Suppressor macrophage treated with lipopolysaccharide for 1 hour (primary cell): ENCODE data around the gene CSF1R.

Experiments used
- DNase-seq, 3 donors: peaks; one replicate each; pipeline ENCODE4 v3.0.0-alpha.2; 2020 to 2022

CSF1R gene

DNA sequence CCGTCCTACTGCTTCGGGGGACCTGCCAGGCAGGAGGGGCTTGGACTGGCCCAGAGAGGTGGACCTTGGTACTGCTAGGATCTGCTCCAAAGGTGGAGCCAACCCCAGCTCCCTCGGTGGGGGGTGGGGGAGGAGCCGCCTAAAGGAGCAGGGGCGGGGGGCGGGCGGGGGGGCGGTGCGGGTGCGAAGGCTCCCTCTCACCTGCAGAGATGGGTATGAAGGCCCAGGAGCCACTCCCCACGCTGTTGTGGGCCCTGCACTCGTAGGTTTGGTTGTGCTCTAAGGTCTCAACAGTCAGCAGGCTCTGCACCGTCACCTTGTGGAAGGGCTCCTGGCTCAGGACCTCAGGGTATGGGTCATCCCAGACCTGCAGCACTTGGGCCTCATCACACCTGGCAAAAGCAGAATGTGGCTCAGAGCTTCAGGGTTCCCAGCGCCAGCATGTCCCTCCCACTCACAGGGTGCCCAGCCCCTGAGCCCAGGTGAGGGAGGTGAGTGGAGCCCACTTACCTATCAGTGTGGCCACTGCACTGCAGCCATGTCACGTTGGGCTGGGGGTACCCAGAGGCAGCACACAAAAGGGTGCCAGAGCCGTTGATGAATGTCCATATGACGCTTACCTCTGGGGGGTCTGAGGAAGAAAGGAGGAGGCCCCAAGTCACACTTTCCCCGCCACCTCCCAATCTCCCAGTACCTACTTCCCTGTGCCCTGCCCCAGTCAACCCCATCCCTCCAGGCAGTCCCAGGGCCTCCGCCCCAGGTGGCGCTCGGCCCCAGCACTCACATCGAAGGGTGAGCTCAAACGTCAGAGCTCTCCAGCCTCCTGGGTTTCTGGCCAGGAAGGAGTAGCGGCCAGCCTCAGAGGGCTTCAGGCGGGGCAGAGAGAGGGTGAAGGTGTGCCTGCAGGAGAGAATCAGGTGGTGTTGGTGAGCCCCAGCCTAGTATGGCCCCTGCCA is 16.4 kb downstream of the CSF1R start:
- no peak for DNase-seq

DNA sequence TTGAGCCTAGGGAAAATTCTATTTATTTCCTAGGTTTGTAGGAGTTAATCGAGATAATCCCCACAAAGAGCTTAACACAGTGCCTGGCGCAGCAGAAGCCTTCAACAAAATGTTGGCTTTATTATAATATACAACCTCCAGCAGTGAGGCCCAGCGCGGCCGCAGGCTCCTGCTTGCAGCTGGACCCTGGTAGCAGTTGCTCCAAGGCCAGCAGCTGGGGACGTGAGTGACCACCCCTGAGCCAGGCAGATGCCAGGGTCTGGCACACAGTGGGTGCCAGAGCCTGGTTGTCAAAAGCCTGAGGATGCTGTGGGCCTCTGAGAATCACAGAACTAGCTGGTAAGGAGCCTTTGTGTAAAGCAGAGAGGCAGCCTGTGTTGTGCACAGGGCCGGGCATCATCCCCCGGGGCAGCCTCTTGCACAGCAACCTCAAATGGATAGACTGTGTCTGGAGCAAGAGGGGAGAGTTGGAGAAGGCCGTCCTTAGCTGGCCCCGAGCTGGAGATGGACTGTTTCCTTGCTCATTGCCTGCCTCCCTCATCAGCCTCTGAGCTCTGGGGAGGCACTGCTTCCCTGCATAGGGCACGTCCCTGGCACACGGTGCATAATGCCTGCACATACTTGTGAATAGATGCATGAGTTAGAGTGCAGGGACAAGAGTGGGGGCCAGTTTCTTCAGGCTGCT is 17.3 kb downstream of the CSF1R start:
- DNase-seq = no peak

DNA sequence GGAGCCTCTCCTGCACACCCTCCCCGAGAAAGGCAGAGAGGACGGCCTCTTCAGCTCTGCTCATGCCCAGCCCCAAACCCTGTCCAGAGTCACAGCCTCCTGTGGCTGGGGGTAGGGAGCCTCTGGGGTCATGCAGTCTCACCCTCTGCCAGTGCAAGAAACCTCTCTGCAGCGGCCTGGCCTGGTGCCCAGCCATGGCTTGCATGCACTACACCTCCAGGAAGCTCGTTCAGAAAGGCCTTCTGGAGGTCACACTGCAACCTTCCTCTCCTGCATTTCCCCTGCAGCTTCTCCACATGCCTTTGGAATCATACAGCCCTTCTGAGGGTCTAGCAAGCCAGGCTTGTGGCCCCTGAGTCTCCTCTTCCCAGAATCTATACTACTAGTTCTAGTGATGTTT is 17.9 kb downstream of the CSF1R start:
- DNase-seq = no peak

DNA sequence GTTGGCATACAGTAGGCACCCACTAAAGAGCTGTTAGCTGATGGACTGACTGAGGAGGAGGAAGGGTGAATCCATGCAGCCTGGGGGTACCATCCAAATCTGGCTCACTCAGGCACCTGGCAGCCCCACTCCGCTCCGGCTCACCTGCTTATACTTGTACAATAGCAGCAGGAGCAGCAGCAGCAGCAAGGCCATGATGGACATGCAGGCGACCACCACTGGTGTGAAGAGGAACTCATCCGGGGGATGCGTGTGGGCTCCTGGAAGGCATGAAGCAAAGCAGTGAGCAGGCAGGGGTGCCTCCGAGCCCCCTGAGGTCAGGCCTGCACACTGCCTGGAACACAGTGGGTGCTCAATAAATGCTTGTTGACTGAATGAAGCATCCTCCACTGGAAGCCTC is 18.3 kb downstream of the CSF1R start:
- no peak for DNase-seq

DNA sequence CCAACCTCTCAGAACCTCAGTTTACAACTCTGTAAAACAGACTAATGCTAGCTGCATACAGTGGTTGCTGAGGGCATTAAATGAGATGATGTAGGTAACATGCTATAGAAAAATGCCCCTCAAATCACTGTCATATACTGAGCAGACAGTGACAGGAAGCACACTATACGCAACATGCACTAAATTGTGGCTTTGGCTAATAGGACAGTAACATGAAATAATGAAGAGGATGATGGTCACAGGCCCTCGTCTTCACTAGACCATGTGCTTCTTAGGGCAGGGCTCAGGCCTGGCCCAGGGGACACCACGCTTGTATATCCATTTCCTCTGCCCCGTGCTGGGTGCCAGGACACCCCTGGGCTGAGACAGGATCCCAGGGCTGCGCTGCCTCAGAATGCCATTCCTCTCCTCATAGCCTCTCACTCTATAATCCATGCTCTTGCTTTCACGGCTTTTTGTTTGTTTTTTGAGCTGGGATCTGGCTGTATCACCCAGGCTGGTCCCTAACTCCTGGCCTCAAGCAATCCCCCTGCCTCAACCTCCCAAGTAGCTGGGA is 18.9 kb downstream of the CSF1R start:
- no peak for DNase-seq

DNA sequence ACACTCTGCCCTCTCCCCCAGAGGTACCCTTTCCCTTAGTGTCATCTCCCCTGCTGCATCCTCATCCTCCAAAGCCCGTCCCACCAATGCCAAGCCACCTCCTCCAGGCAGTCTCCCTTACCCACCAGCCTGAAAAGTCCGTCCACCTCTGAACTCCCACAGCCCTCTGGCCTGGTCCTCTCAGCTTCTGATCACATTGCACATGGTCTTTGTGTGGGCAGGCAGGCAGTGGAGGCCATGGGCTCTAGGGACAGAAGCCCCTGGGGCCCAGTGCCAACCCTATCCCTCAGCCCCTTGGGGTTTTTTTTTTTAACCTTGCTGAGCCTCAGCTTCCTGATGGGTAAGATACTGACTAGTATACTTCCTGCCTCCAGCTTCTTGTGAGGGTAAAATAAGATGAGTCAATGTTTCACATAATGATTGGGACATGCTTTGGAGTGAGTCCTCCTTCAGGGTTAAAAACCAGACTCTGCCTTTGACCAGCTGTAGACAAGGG is 19.4 kb downstream of the CSF1R start:
- peak; percentile 63 to 89 (median 84) for DNase-seq

DNA sequence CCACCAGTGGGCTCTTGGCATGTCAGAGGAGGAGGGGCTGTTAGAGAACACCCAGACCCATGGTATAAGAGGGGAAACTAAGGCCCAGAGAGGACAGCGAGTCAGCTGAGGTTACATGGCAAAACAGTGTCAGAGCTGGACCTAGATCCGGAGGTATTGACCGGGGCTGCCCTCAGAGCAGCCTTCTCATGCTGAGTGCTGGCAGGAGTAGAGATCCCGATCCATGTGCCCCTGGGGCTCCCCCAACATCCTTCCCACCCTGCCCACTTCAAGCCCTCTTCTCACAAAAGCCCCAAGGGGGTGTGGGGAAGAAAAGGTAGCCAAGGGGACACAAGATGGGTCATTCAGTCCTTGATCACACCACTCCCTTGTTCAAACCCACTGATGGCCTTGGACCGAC is 19.9 kb downstream of the CSF1R start:
- no peak for DNase-seq

DNA sequence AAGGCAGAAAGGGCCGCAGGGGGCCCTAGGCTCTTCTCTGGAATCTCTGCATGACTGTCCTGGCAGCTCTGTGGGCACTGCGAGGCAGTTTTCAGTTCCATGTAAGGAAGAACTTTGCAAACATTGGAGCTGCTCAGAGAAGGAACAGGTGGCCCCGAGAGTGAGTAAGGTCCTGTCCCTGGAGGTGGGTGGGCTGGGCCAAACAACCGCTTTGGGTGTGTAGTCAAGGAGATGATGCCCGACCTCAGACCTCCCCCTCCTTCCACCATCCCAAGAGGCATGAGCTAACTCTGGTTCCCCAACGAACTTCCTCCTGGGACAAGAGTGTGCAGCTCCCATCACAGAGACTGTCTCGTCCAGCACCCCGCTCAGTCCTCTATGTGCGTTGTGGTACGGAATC is 20.5 kb downstream of the CSF1R start:
- DNase-seq = peak; percentile 89 to 93 (median 91)

DNA sequence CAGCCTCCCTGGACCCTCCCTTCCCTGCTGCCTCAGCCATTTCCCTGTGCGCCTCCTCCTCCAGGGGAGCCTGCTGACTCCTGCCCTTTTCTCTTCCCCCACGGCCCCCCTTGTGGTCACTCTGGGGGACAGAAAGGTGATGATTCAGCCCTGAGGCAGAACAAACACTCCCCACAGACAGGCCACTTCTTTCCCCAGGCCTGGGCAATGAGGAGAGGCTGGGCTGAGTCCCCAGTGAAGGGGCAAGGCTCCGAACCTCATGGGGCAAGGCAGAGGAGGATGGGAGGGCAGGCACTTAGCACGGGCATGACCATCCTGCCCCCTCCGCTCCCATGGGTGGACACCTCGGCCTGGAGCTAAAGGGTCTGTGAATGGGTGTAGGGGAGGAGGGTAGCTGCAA is 21.0 kb downstream of the CSF1R start:
- peak; percentile 70 to 75 (median 73) for DNase-seq

DNA sequence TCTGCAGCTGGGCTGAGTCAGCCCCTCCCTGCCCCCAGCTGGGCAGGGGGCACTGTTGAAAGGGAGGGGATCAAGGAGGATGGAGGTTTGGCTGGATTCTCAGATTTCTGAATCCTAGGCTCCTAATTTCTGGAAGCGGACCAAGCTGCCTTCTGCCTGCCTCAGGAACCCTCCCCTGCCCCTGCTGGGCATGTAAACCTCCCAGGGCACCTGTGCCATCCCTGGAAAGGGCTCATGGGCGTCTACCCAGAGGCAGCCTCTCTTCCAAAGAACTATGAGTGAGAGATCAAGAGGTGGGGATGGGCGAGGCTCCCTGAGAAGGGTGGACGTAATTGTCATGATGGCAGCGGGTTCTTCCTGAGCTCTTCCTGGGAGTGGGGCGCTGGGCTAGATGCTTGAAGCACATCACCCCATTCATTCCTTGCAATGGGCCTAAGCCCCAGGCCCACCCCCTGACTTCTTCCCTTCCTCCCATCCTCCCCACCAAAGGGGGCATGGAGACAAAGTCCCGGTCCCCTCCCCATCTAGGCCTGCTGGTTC is 21.6 kb downstream of the CSF1R start:
- DNase-seq = no peak

DNA sequence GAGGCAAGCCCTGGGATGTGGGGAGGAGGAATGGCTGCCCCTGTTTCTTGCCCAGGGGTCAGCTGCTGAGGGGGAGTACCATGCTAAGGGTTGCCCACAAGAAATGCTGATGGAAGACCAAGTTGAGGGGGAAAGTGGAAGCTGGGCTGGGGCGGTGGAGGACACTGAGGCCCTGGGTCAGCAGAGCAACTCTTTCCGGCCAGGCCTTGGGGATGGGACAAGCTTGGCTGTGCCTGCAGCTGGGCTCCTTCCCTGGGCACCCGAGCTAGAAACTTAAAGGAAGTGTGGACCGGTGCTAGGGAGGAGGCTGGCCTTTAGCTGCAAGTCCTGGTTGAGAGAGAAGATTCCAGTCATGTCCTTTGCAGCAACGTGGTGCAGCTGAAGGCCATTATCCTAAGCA is 22.7 kb downstream of the CSF1R start:
- no peak for DNase-seq

DNA sequence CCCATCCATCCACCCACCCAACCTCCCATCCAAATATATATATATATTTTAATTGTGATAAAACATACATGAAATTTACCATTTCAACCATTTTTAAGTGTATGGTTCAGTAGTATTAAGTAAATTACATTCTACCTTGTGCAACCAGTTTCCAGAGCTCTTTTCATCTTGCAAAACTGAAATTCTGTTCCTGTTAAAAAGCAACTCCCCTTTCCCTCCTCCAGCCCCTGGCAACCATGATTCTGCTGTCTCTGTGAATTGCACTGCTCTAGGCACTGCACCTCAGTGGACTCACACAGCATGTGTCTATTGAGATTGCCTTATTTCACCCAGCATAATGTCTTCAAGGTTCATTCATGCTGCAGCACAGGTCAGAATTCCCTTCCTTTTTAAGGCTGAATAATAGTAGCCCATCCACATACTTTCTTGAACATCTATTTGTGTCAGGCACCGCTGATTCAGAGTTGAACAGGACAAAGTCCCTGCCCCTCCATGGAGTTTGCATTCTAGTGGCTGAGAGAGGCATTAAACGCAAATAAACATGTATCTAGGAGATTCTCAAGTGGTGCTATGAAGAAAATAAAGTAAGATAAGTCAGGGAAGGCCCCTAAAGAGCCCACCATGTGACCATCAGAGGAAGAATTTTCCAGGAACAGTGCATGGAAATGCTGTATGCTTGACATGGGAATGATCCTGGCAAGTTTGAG is 24.0 kb downstream of the CSF1R start:
- no peak for DNase-seq

DNA sequence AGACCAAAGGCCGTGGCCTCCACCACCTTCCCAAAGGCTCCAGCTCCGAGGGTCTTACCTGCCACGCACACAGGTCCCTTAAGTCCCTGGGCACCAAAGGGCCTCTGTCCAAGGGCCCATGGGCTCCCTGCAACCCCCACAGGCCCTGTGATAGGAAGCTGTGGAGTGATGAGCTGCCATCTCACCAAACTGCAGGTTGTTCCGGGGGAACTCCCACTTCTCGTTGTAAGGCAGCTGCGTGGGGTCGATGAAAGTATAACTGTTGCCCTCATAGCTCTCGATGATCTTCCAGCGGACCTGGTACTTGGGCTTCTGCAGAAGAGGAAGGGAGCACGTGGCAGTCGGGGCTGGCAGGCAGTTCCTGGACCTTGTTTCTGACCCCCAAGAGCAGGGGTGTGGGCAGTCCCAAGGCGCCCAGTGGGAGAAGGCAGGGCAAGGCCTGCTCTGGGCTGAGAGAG is 24.8 kb downstream of the CSF1R start:
- DNase-seq = no peak

DNA sequence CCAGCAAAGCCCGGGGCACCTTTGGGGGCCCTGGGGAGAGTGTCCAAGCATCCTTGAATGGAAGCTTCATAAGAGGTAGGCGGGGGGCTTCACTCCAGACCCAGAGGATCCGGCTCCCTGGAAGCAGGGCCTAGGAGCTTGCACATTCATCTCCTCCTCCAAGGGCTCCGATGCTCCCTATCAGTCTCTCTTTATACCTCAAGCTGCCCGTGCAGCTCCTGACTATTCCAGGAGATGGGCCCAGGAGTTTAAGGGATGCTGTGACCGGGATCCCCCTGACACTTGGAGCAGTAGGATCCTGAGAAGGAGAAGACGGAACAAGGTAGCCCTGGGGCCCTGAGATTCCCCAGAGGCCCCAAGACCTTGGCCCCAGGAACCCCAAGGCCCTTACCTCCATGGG is 25.9 kb downstream of the CSF1R start:
- DNase-seq = no peak

DNA sequence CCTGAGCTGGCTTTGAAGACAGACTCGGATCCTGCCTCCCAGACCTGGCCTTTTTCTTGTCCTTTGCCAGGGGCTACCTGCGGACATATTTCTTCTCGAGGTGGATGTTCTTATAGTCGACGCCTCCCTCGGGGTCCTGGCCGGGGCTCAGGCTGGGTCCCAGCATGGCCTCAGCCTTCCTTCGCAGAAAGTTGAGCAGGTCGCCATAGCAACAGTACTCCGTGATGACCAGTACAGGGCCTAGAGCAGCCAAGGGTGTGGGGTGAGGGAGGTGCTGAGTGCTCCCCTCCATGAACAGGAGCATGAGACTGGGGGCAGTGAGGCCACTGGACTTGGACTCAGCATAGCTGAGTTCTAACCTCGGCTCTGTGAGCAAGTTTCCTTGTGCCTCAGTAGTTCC is 26.7 kb downstream of the CSF1R start:
- DNase-seq = no peak

DNA sequence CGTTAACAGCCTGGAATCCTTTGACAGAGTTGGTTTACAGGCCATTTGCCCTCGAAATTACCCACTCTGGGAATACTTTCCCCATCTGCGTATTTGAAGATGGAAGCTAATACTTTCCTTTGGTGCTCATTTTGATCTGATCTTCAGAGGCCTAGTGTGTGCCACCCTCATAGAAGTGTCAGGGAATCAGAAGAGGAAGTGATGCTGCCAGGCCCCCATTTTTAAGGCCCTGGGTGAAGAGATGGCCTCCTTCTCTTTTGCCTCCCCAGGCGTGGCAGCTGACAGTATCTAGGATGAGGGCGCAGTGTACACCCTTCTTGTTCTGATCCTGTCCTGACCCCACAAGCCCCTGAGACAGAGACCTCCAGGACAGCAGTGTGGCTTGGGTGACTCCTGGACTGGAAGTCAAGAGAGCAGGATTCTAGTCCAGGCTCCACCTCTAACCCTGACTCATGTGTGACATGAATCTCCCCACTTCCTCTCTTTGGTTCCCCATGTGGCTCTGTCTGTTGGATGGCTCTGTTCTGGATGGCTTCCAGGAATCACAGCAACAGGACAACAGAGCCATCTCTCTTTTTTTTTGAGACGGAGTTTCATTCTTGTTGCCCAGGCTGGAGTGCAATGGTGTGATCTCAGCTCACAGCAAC is 27.8 kb downstream of the CSF1R start:
- DNase-seq = peak; percentile 90 to 94 (median 91)

DNA sequence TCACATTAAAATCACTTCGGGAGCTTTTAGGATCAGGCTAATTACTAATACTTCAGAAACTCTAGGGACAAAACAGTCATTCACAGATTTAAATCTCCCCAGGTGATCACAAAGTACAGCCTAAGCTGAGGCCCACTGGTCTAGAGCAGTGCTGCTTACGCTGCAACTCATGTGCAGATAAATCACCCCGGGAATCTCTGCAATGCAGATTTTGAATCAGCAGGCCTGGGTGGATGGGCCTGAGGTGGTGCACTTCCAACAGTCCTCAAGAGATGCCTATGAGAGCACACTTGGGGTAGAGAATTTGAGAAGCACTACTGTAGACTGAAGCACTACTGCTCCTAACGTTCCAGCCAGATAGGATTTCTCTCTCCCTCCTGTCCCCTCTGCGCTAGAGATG is 28.4 kb downstream of the CSF1R start:
- DNase-seq = no peak

DNA sequence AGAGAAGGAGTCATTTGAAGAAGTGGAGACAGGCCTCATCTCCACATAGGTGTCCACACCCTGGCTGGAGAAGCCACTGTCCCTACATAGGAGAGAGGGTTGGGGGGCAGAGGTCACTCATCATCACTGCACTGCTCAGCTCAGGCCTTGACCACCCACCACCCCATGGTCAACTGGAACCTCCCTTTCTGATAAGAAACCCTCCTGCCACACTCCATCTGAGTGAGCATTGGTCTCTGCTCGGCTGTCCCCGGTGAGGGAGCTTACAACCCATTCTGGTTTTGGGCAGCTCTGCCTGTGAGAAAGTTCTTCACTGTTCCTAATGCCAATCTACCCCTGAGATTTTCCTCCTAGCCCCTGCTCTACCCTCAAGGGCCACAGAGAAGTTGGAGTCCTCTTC is 28.8 kb downstream of the CSF1R start:
- DNase-seq = no peak

DNA sequence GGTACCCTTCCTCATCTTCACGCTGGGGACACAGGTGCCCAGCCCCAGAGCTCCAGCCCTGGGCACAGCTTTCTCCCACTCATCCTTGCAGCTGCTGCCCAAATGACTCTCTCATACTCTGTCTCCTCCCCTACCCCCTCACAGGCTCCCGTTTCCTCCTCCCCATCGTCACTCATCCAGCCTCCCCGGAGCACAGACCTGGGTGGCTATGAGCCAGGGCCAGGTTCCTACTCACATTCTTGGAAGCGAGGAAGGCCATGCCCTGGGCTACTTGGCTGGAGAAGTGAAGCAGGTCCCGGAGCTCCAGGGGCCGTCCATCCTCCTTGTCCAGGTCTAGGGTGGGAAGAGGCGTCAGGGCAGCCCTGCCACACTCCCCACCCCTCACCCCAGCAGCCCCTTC is 29.3 kb downstream of the CSF1R start:
- no peak for DNase-seq

DNA sequence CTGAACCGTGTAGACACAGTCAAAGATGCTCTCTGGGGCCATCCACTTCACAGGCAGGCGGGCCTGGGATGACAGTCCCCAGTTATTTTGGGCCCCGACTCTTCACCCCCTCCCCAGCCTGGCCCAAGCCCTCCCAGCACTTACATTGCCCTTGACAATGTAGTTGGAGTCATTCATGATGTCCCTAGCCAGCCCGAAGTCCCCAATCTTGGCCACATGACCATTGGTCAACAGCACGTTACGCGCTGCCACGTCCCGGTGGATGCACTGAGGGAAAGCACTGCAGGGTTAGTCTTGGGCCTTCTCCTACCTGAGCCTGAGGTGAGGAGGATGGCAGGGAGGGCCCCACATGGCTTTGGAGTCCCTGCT is 30.3 kb downstream of the CSF1R start:
- no peak for DNase-seq

DNA sequence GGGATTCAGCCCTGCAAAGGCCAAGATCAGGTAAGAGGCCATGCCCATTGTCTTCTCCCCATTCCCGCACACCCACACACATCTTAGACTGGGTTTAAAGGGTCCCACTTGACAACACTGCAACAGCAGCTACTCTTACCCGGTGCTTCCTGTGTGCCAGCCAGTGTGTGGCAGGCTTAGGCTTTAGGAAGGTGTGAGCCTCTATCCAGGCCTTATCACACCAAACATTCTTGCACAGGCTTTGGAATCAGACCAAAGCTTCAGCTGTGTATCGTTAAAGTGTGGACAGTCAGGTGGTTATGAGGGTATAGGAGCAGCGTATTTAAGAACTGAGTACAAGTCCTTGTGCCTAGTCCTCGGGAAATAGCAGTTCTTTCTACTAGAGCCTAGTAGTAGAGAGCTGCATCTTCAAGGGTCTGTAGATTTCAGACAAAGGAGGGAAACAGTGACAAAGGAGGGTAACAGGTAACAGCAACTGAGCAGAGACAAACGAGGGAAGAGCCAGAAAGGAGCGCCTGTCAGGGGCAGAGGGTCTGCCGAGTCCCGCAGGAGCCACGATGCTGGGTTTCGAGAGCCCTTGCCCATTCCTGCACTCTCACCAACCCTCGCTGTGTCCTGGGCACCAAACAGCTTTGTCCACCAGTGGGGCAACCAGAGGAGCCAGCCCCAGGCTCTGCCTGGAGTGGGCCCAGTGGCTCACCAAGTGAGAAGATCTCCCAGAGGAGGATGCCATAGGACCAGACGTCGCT is 30.9 kb downstream of the CSF1R start:
- DNase-seq = no peak

DNA sequence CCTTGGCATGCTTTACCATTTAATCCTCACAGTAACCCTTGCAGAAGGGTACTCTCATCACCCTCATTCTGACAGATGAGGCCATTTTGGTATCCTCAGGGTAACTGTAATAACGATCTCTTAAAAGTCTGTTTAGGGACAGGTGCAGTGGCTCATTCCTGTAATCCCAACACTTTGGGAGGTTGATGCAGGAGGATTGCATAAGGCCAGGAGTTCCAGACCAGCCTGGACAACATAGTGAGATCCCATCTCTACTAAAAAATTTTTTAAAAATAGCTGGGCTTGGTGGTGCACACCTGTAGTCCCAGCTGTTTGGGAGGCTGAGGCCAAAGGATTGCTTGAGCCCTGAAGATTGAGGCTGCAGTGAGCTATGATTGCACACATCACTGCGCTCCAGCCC is 31.8 kb downstream of the CSF1R start:
- no peak for DNase-seq
